HCT116 (cell line): Measurements from ENCODE around the gene SDK2.

ENCODE experiments used
- CEBPB ChIP-seq: IDR thresholded peaks from 2 replicates; pipeline ENCODE4 v1.6.1; 2012; ENCODE audit warnings: low read depth
- ELF1 ChIP-seq: IDR thresholded peaks from 2 replicates; pipeline ENCODE4 v1.6.1; 2012; ENCODE audit warnings: low read depth, borderline replicate concordance
- EZH2 ChIP-seq: fragments of 200-600 bp; sonication (generic); IDR thresholded peaks from 2 replicates; pipeline ENCODE4 v1.6.1; 2017; ENCODE audit warnings: antibody characterized with exemption, mixed run types
- EZH2phosphoT487 ChIP-seq: fragments of 200-600 bp; IDR thresholded peaks from 2 replicates; pipeline ENCODE4 v1.6.1; 2018; ENCODE audit warnings: antibody characterized with exemption, borderline replicate concordance
- POLR2A ChIP-seq: IDR thresholded peaks from 2 replicates; pipeline ENCODE4 v1.7.0; 2011; ENCODE audit warnings: borderline replicate concordance; ENCODE audit not compliant: insufficient read depth, insufficient read length; ENCODE audit errors: extremely low read depth
- POLR2AphosphoS5 ChIP-seq: IDR thresholded peaks from 2 replicates; pipeline ENCODE4 v1.6.1; 2011; ENCODE audit warnings: mild to moderate bottlenecking, low read depth, low read length, moderate library complexity
- RAD21 ChIP-seq: IDR thresholded peaks from 2 replicates; pipeline ENCODE4 v1.6.1; 2012; ENCODE audit warnings: low read depth, mild to moderate bottlenecking
- SP1 ChIP-seq: IDR thresholded peaks from 2 replicates; pipeline ENCODE4 v1.6.1; 2012; ENCODE audit warnings: low read depth
- TCF7L2 ChIP-seq: IDR thresholded peaks from 2 replicates; pipeline ENCODE4 v1.7.0; 2011; ENCODE audit warnings: borderline replicate concordance, inconsistent platforms; ENCODE audit not compliant: insufficient read depth, insufficient read length; ENCODE audit errors: extremely low read depth
- ZNF274 ChIP-seq: fragments of 200-500 bp; sonication (Bioruptor generic); IDR thresholded peaks from 2 replicates; pipeline ENCODE4 v1.6.1; 2014; ENCODE audit warnings: mild to moderate bottlenecking, low read depth, low read length, inconsistent platforms
- TF ChIP-seq, protein P1 (sequence below), 3 experiments: fragments of 200-600 bp in 1 of 3; sonication (generic) in 1 of 3; IDR thresholded peaks in 2 of 3; conservative IDR thresholded peaks in 1 of 3; 2 replicates each; pipeline ENCODE4 v1.5.1; 2012 to 2017; ENCODE audit warnings: low read depth in 2 of 3, low read length in 2 of 3, antibody characterized with exemption in 1 of 3, borderline replicate concordance in 1 of 3, control low read depth in 1 of 3, mild to moderate bottlenecking in 1 of 3, mixed read lengths in 1 of 3, mixed run types in 1 of 3, moderate library complexity in 1 of 3; ENCODE audit not compliant: insufficient read depth in 1 of 3
- TF ChIP-seq, protein P2 (sequence below): IDR thresholded peaks from 2 replicates; pipeline ENCODE4 v1.6.1; 2011; ENCODE audit warnings: mild to moderate bottlenecking, low read length, moderate library complexity; ENCODE audit not compliant: insufficient replicate concordance; ENCODE audit errors: extremely low read depth
- TF ChIP-seq, protein P3 (sequence below): IDR thresholded peaks from 2 replicates; pipeline ENCODE4 v1.6.1; 2012

DNA sequence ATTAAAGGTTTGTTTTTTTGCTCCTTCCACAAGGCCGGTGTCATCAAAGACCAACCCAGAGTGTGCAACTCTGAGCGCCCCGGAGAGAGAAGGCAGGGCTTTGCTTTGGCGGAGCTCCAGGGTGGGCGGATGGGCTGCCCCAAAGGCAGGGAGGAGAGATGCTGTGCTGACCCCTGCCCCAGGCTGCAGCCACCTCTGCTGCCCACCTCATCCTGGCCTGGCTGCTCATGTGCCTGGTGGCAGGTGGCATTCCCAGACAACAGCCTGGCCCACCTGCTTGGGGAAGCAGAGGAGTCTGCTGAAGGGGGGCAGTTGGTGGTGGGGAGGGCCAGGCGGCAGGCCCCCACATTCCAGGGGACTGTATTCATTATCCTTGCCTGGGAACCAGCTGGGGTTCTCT lies 122.1 kb downstream of the SDK2 start:
- TF ChIP-seq, protein P1, sequence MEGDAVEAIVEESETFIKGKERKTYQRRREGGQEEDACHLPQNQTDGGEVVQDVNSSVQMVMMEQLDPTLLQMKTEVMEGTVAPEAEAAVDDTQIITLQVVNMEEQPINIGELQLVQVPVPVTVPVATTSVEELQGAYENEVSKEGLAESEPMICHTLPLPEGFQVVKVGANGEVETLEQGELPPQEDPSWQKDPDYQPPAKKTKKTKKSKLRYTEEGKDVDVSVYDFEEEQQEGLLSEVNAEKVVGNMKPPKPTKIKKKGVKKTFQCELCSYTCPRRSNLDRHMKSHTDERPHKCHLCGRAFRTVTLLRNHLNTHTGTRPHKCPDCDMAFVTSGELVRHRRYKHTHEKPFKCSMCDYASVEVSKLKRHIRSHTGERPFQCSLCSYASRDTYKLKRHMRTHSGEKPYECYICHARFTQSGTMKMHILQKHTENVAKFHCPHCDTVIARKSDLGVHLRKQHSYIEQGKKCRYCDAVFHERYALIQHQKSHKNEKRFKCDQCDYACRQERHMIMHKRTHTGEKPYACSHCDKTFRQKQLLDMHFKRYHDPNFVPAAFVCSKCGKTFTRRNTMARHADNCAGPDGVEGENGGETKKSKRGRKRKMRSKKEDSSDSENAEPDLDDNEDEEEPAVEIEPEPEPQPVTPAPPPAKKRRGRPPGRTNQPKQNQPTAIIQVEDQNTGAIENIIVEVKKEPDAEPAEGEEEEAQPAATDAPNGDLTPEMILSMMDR (IDR thresholded peaks at IDR 0.05 in 2 of 3, conservative IDR thresholded peaks at IDR 0.05 in 1 of 3; ENCODE audit: borderline replicate concordance in 1 of 3, insufficient read depth in 1 of 3, low read depth in 2 of 3, low read length in 2 of 3) = no peak
- TF ChIP-seq ZNF274 (no peak), EZH2phosphoT487 (no peak), POLR2A (no peak), POLR2AphosphoS5 (no peak), CEBPB (no peak), EZH2 (no peak), SP1 (no peak), RAD21 (no peak), TCF7L2 (no peak), ELF1 (no peak)
- TF ChIP-seq, protein P2, sequence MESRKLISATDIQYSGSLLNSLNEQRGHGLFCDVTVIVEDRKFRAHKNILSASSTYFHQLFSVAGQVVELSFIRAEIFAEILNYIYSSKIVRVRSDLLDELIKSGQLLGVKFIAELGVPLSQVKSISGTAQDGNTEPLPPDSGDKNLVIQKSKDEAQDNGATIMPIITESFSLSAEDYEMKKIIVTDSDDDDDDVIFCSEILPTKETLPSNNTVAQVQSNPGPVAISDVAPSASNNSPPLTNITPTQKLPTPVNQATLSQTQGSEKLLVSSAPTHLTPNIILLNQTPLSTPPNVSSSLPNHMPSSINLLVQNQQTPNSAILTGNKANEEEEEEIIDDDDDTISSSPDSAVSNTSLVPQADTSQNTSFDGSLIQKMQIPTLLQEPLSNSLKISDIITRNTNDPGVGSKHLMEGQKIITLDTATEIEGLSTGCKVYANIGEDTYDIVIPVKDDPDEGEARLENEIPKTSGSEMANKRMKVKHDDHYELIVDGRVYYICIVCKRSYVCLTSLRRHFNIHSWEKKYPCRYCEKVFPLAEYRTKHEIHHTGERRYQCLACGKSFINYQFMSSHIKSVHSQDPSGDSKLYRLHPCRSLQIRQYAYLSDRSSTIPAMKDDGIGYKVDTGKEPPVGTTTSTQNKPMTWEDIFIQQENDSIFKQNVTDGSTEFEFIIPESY = no peak
- TF ChIP-seq, protein P3, sequence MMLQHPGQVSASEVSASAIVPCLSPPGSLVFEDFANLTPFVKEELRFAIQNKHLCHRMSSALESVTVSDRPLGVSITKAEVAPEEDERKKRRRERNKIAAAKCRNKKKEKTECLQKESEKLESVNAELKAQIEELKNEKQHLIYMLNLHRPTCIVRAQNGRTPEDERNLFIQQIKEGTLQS = no peak
